Left ventricle myocardium superior (tissue), 1 donor: ENCODE measurements around the gene AKAP14. TPM values are rescaled to one million over a fixed set of nuclear protein-coding genes. Genes with fewer than 3 reads are reported as not detected.
A peak's percentile ranks its signal among the peaks of the same experiment; 100 is the strongest.
"Not testable (repeated sequence)": the region's sequence is repeated elsewhere in the genome, so short reads cannot be mapped to it uniquely, and the experiment has no call there.

Source experiments
- ATAC-seq: fragments of 200-7000 bp; cut with Tn5 transposase; one replicate; pipeline ENCODE4 v1.9.1; 2020; ENCODE audit warnings: mild to moderate bottlenecking, moderate library complexity
- DNase-seq: peaks from one replicate; pipeline ENCODE4 v3.0.0-alpha.2; 2020
- intact Hi-C: fragments of 100-400 bp; cut with micrococcal nuclease; formaldehyde crosslinking; loops from one replicate; pipeline ENCODE4 v1.11.0; 2022
- total RNA-seq: library from RNA; stranded (reverse); fragmentation: NEBNext Ultra II Directional; extraction: Animal tissue kit (Norgen Biotek cat#: 25700); gene quantifications from one replicate; pipeline ENCODE4 v1.2.1, GENCODE V29; 2021
- donor health status: DM: no; HTN: yes; CAD: no; lungs with severe emphysema.

AKAP14 gene
- total RNA-seq, 1 donor from 2014 or later: not detected

- intact Hi-C loops: no loop called here
- no peak for DNase-seq
- no peak for ATAC-seq
Observed at GRCh38 chrX:119917877-119918276, 22.2 kb downstream of the AKAP14 start.

GRCh38 chrX:119919835-119920585 is 24.3 kb downstream of the AKAP14 start:
- DNase-seq (no peak), ATAC-seq (no peak)
- intact Hi-C loops: no loop called here

GRCh38 chrX:119922391-119922790 is 26.7 kb downstream of the AKAP14 start:
- DNase-seq, intact Hi-C loops, ATAC-seq: not testable (repeated sequence)

GRCh38 chrX:119935215-119935874 is 39.7 kb downstream of the AKAP14 start:
- intact Hi-C loops: no loop called here
- DNase-seq (no peak), ATAC-seq (no peak)

- DNase-seq (no peak), ATAC-seq (no peak)
- intact Hi-C loops: no loop called here
Observed at GRCh38 chrX:119941336-119941735, 45.6 kb downstream of the AKAP14 start.

GRCh38 chrX:119942173-119942819 is 46.6 kb downstream of the AKAP14 start:
- no peak for ATAC-seq
- DNase-seq: no peak
- intact Hi-C loops: no loop called here

GRCh38 chrX:119942831-119943184 is 47.1 kb downstream of the AKAP14 start:
- ATAC-seq (peak; percentile 22), DNase-seq (no peak)
- intact Hi-C loops: no loop called here

- ATAC-seq (peak; percentile 98), DNase-seq (peak; percentile 80)
- intact Hi-C loops: no loop called here
Observed at GRCh38 chrX:119943185-119943988, 47.7 kb downstream of the AKAP14 start, which contains the start of gene NKAP. Gene NKAP, minus strand, starts transcription at chrX:119943751. Its CDS starts 146 bp downstream, at chrX:119943605.

GRCh38 chrX:119945481-119945880 is 49.8 kb downstream of the AKAP14 start:
- DNase-seq: no peak
- ATAC-seq: no peak
- intact Hi-C loops: no loop called here

GRCh38 chrX:119948381-119948780 is 52.7 kb downstream of the AKAP14 start:
- intact Hi-C loops: no loop called here
- DNase-seq: no peak
- no peak for ATAC-seq

GRCh38 chrX:119954374-119954773 is 58.7 kb downstream of the AKAP14 start:
- DNase-seq (no peak), ATAC-seq (no peak)
- intact Hi-C loops: no loop called here

GRCh38 chrX:119955807-119956570 is 60.3 kb downstream of the AKAP14 start:
- intact Hi-C loops, DNase-seq, ATAC-seq: not testable (repeated sequence)

GRCh38 chrX:119960625-119961024 is 64.9 kb downstream of the AKAP14 start:
- DNase-seq: no peak
- ATAC-seq: no peak
- intact Hi-C loops: no loop called here

- DNase-seq, intact Hi-C loops, ATAC-seq: not testable (repeated sequence)
Observed at GRCh38 chrX:119966837-119967236, 71.1 kb downstream of the AKAP14 start.

Other genes with a start within 250 kb of the AKAP14 start
- gene SEPTIN6, start 202.7 kb upstream of the AKAP14 start, total RNA-seq: 7.6 TPM
- 0.32 TPM for gene SOWAHD, start 137.3 kb upstream of the AKAP14 start, total RNA-seq
- 1,069 TPM for gene RPL39, start 104.3 kb upstream of the AKAP14 start, total RNA-seq
- gene UPF3B, start 42.9 kb upstream of the AKAP14 start, total RNA-seq: 3.7 TPM
- gene RNF113A, start 24.2 kb upstream of the AKAP14 start, total RNA-seq: 10.2 TPM
- 631 TPM for gene NDUFA1, start 24.1 kb upstream of the AKAP14 start, total RNA-seq
- gene NKAP, start 47.9 kb downstream of the AKAP14 start, total RNA-seq: 3.6 TPM
- gene RHOXF2B, start 181.8 kb downstream of the AKAP14 start, total RNA-seq: not detected
- not detected for gene RHOXF1, start 220.0 kb downstream of the AKAP14 start, total RNA-seq